Left cardiac atrium (tissue), 4 donors: ENCODE measurements around the gene SNRPB. TPM values are rescaled to one million over a fixed set of nuclear protein-coding genes. Genes with fewer than 3 reads are reported as not detected.

Experiments
- ATAC-seq, 2 donors: fragments of 200-7000 bp; cut with Tn5 transposase; one replicate each; pipeline ENCODE4 v1.9.1; 2020; ENCODE audit warnings: mild to moderate bottlenecking in 2 of 2, moderate library complexity in 2 of 2
- DNase-seq: peaks from one replicate; pipeline ENCODE4 v3.0.0-alpha.2; 2020
- intact Hi-C, 2 donors: fragments of 100-400 bp; cut with DNase I; formaldehyde crosslinking; loops; one replicate each; pipeline versions ENCODE4 v1.14.1 to v1.15.1; 2022 to 2023
- total RNA-seq, 2 donors: library from RNA; stranded (reverse); fragmentation: NEBNext Ultra II Directional; extraction: Animal tissue kit (Norgen Biotek cat#: 25700); gene quantifications; one replicate each; pipeline ENCODE4 v1.2.1, GENCODE V29; 2021
- donor health status: DM: no; HTN: yes; CAD: no.
- donor health status: DM: no; HTN: yes; CAD: no; lungs with severe emphysema.
- donor health status: DM: yes; HTN: yes; CAD: no.
- donor health status: Dilated cardiomyopathy.

The SNRPB gene
- total RNA-seq, 2 donors from 2014 or later = 49.5 to 79.4 TPM

DNA sequence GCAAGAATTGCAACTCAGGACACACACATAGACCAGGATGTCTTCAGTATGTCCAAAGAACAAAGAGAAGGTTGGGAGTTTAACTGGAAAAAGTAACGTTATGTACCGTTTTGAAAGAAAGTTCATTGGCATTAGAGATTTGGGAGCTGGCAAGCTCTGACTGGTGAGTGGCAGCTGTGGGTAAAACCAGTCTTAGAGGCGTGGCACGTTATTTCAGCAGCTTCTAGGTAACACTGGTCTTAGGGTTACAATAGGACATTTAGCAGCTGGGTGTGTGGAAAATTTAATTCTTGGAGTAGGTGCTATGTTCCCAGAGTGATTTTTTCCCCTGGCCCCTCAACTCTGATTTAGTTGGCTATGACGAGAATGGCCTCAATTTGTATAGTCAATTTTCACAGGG, 19.2 kb downstream of the SNRPB start:
- intact Hi-C loops = loop anchor here (5.0 to 10.0 kb wide), 4 partner anchors 484 to 689 kb away; no protein-coding TSS in a partner anchor
- DNase-seq = no peak
- no peak for ATAC-seq

DNA sequence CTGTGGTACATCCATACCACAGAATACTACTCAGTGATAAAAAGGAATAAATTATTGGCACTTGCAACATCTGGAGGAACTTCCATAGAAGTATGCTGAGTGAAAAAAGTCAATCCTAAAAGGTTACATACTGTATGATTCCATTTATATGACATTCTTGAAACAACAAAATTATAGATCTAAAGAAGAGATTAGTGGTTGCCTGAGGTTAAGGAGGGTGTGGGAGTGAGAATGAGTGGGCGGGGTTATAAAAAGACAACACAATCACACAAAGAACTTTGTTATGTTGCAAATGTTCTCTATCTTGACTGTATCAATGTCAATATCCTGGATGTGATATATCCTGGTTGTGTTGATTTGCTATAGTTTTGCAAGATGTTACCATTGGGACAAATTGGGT, 21.2 kb downstream of the SNRPB start:
- no peak for ATAC-seq
- intact Hi-C loops = no loop called here
- no peak for DNase-seq

DNA sequence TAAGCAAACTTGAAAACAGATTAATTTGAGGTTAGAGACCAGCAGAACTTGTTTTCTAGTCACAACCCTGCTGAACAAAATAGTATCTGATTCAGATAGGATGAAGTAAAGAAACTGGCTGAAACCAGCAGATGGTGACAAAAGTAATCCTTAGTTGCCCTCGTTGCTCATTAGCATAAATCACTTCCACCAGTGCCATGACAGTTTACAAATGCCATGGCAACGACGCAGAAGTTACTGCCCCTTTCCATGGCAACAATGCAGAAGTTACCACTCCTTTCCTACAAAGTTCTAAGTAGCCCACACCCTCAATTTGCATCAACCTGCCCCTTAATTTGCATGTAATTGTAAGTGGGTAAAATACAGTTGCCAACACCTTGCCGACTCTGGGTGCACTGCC, 23.7 kb downstream of the SNRPB start:
- no peak for DNase-seq
- intact Hi-C loops = no loop called here

DNA sequence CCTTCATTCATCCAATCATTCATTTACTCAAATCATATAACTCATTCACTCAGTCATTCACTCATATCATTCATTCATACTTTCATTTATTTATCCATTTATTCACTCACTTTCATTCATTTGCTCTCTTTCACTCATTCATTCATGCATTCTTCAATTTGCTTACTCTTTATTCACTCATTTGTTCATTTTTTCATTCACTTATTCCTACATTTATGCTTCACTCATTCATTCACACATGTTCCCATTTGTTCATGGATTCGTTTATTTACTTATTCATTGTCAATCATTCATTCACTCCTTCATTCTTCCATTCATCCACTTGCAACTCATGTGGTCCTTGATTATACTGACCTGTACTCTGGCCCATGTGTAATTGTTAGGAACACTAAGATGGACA, 39.4 kb downstream of the SNRPB start:
- no peak for ATAC-seq
- intact Hi-C loops = no loop called here

More for the DNA sequence above, 23.7 kb downstream of the SNRPB start:
- no peak for ATAC-seq

DNA sequence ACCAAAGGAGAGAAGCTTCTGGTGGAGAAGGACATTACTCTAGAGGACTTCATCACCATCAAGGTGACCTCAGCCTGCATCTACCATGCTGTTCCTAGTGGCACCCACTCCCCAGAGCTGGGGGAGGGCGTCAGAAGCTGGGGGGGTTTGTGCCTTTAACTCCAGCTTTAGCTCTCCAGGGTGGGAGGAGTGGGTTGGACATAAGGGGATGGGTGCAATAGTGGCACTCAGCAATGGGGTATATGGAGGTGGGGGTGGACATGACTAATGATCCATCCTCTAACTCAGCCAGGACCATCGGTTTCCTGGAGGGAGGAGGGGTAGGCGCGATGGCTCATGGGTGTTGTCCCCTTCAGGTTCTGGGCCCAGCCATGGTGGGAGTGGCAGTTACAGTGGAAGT, 40.1 kb downstream of the SNRPB start:
- DNase-seq (no peak), ATAC-seq (no peak)
- intact Hi-C loops = no loop called here

More for the DNA sequence above, 39.4 kb downstream of the SNRPB start:
- DNase-seq = no peak

GRCh38 chr20:2429051-2429450, 41.5 kb downstream of the SNRPB start:
- intact Hi-C loops = no loop called here
- ATAC-seq = no peak
- DNase-seq = no peak

DNA sequence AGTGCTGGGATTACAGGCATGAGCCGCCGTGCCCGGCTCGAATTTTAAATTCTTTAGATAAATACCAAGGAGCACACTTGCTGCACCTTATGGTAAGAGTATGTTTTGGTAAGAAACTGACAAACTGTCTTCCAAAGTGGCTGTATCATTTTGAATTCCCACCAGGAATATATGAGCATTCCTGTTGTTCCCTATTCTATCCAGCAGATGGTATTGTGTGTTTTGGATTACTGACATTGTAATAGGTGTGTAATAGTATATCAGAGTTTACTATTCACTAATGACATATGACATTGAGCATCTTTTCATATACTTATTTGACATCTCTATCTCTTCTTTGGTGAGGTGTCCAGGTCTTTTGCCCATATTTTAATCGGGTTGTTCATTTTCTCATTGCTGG, 49.3 kb downstream of the SNRPB start:
- DNase-seq (no peak), ATAC-seq (no peak)
- intact Hi-C loops = no loop called here

GRCh38 chr20:2420510-2420909, 50.1 kb downstream of the SNRPB start:
- DNase-seq (no peak), ATAC-seq (no peak)
- intact Hi-C loops = no loop called here

DNA sequence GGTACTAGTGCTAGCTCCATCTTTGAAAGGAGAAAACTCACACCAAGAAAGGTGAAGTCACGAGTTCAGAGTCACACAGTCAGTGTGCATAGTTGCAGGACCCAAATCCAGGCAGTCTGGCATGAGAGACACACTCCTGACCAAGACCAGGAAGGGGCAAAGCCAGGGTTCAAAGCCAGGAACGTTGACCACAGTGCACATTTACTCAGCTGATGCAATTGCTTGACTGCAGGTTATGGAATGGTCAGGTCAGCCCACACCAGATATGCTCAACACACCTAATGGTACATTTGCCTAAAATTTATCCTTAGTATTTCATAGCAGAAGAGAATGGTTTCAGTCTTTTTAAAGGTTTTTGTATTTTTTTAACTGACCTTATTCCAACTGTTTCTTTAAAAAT, 52.2 kb downstream of the SNRPB start:
- intact Hi-C loops = no loop called here
- ATAC-seq = no peak

DNA sequence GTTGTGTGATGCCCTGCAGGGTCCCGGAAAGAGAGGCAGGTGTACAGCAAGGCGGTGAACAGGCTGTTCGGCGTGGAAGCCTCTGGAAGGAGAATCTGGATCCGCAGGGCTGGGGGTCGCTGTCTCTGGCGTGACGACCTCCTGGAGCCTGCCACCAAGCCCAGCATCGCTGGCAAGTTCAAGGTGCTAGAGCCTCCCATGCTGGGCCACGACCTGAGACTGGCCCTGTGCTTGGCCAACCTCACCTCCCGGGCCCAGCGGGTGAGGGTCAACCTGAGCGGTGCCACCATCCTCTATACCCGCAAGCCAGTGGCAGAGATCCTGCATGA, 53.4 kb downstream of the SNRPB start:
- ATAC-seq = no peak
- intact Hi-C loops = no loop called here
- no peak for DNase-seq

More for the DNA sequence above, 52.2 kb downstream of the SNRPB start:
- no peak for DNase-seq

GRCh38 chr20:2416541-2417212, 53.9 kb downstream of the SNRPB start:
- no peak for DNase-seq
- no peak for ATAC-seq
- intact Hi-C loops = no loop called here

Other genes with a start within 250 kb of the SNRPB start
- gene TGM3, start 174.8 kb downstream of the SNRPB start, total RNA-seq = not detected
- not detected for gene TGM6, start 89.9 kb downstream of the SNRPB start, total RNA-seq
- 1 to 10 TPM; 6.5 to 7.0 TPM for gene ZNF343, start 38.1 kb upstream of the SNRPB start, total RNA-seq
- under 1 TPM in 1 of 2 donors, not detected in 1; 0.06 TPM for gene TMC2, start 65.8 kb upstream of the SNRPB start, total RNA-seq
- 10 to 100 TPM; 63.3 to 91.3 TPM for gene NOP56, start 181.8 kb upstream of the SNRPB start, total RNA-seq
- 100 to 1,000 TPM; 149 to 166 TPM for gene IDH3B, start 193.4 kb upstream of the SNRPB start, total RNA-seq
- gene EBF4, start 222.0 kb upstream of the SNRPB start, total RNA-seq = 1 to 10 TPM; 4.4 to 6.5 TPM